SU-DHL-6 (cell line): Measurements from ENCODE around the gene DUSP3.

Experiments
- CTCF ChIP-seq: fragments of 200-600 bp; sonication (generic); IDR thresholded peaks from one replicate; pipeline ENCODE4 v1.5.1; 2017; ENCODE audit warnings: antibody characterized with exemption, mild to moderate bottlenecking, low read length, moderate library complexity; ENCODE audit not compliant: insufficient read depth, poor library complexity, severe bottlenecking
- EZH2phosphoT487 ChIP-seq: fragments of 200-600 bp; sonication (generic), shearing (Covaris generic); conservative IDR thresholded peaks from 2 replicates; pipeline ENCODE4 v1.6.1; 2018; ENCODE audit warnings: mild to moderate bottlenecking, antibody characterized with exemption, low read length, moderate library complexity, mixed read lengths

DNA sequence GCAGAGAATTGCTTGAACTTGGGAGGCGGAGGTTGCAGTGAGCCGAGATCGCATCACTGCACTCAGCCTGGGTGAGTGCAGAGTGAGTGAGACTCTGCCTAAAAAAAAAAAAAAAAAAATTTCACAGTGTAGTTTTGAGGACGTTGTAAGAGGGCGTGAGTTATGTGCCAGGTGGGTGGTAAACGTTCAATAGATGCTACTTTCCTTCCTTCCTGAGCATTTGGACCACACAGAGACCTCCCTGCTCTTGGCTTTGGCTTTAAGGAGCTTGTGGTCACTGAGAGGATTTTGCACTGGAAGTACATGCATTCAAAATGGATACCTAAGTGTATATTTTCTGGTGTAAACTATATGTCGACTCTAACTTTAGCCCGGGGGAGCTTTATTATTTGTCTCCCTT, 50.7 kb downstream of the DUSP3 start:
- TF ChIP-seq CTCF (no peak), EZH2phosphoT487 (no peak)
